Heart left ventricle (tissue), 13 donors: ENCODE measurements around the gene UBR1.

Experiments used
- POLR2A ChIP-seq, 2 donors: fragments of 450-650 bp; IDR thresholded peaks; one replicate each; pipeline ENCODE4 v1.6.1; 2017; ENCODE audit warnings: antibody characterized with exemption in 2 of 2, mild to moderate bottlenecking in 2 of 2, moderate library complexity in 2 of 2
- TF ChIP-seq, protein P1 (sequence below), 12 donors: fragments of 200-600 bp; sonication (generic) in 4 of 12; IDR thresholded peaks; one replicate each; pipeline versions ENCODE4 v1.5.0 to v1.8.0; 2018 to 2022; ENCODE audit warnings: antibody characterized with exemption in 12 of 12, mild to moderate bottlenecking in 5 of 12
- donor health status: ischemic (EF 13 %, LVEDD 7.1; RV severe dilation, severe dysfunction).
- donor health status: DM: no; HTN: yes; CAD: no.
- donor health status: DM: no; HTN: no; CAD: no.
- donor health status: ischemic (EF 25% LVEDD 6.9; RV normal size, moderate dysfunction).
- donor health status: ischemic (EF 25% LVEDD 5.7; RV mildly dilated, moderate dysfunction).
- donor health status: ischemic (EF 35%, LVEDD 5.7; RV mildly dilated, moderate dysfunction).
- donor health status: nonischemic (EF 11% LVEDD 7.7; RV severe dilation, severe dysfunction).
- donor health status: DM: yes; HTN: yes; CAD: no.
- donor health status: PGD.
- donor health status: ischemic (EF 29% LVEDD 5.4; RV normal size, mild dysfunction).
- donor health status: nonischemic (EF 23%, LVEDD 6.1; RV moderate dilation, normal function).

DNA sequence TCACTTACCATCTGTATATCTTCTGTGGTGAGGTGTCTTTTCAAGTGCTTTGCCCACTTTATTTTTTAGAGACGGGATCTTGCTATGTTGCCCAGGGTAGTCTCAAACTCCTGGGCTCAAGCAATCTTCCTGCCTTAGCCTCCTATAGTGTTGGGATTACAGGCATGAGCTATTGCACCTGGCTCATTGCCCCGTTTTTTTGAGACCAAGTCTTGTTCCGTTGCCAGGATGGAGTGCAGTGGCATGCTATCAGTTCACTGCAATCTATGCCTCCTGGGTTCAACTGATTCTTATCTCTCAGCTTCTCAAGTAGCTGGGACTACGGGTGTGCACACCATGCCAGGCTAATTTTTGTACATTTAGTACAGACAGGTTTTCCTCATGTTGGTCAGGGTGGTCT is 132.7 kb downstream of the UBR1 start:
- TF ChIP-seq, protein P1, sequence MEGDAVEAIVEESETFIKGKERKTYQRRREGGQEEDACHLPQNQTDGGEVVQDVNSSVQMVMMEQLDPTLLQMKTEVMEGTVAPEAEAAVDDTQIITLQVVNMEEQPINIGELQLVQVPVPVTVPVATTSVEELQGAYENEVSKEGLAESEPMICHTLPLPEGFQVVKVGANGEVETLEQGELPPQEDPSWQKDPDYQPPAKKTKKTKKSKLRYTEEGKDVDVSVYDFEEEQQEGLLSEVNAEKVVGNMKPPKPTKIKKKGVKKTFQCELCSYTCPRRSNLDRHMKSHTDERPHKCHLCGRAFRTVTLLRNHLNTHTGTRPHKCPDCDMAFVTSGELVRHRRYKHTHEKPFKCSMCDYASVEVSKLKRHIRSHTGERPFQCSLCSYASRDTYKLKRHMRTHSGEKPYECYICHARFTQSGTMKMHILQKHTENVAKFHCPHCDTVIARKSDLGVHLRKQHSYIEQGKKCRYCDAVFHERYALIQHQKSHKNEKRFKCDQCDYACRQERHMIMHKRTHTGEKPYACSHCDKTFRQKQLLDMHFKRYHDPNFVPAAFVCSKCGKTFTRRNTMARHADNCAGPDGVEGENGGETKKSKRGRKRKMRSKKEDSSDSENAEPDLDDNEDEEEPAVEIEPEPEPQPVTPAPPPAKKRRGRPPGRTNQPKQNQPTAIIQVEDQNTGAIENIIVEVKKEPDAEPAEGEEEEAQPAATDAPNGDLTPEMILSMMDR (IDR thresholded peaks at IDR 0.05): no peak
- TF ChIP-seq POLR2A (IDR thresholded peaks at IDR 0.05): no peak
